AG09309 (cell line): ENCODE data around the gene IGFL2.

Source experiments
- DNase-seq: peaks from one replicate; pipeline ENCODE4 v3.0.0-alpha.2; 2010; ENCODE audit warnings: low read depth
- H3K4me3 ChIP-seq: 2 replicates; pipeline ENCODE4 v1.5.1; 2011; ENCODE audit warnings: mild to moderate bottlenecking, low read depth, low read length, moderate library complexity; ENCODE audit not compliant: control insufficient read depth
- TF ChIP-seq, protein P1 (sequence below): IDR thresholded peaks from 2 replicates; pipeline ENCODE4 v1.5.1; 2011; ENCODE audit warnings: mild to moderate bottlenecking, low read depth, low read length, inconsistent platforms; ENCODE audit not compliant: insufficient read depth, control insufficient read depth; ENCODE audit errors: missing control alignments

Gene IGFL2

DNA sequence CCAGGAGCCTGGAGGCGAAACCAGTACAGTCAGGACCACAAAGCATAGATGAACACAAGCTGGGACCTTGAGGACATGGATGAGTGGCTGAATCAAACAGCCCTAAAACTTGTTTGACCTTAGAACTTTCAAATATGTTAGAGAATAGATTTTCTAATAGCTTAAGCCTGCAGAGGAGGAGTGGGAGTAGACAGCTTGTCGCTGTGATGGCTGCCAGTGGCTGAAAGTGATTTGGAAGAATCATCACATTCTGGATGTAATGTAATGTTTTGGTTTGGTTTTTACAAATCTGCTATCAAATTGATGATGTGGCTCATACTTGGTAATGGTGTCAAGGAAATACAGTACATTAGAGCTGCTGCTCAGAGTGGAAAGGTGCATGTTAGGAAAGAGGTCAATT, 35.5 kb upstream of the IGFL2 start:
- H3K4me3 ChIP-seq: no peak overlapping the region
- no peak for DNase-seq
- TF ChIP-seq, protein P1, sequence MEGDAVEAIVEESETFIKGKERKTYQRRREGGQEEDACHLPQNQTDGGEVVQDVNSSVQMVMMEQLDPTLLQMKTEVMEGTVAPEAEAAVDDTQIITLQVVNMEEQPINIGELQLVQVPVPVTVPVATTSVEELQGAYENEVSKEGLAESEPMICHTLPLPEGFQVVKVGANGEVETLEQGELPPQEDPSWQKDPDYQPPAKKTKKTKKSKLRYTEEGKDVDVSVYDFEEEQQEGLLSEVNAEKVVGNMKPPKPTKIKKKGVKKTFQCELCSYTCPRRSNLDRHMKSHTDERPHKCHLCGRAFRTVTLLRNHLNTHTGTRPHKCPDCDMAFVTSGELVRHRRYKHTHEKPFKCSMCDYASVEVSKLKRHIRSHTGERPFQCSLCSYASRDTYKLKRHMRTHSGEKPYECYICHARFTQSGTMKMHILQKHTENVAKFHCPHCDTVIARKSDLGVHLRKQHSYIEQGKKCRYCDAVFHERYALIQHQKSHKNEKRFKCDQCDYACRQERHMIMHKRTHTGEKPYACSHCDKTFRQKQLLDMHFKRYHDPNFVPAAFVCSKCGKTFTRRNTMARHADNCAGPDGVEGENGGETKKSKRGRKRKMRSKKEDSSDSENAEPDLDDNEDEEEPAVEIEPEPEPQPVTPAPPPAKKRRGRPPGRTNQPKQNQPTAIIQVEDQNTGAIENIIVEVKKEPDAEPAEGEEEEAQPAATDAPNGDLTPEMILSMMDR: no peak

DNA sequence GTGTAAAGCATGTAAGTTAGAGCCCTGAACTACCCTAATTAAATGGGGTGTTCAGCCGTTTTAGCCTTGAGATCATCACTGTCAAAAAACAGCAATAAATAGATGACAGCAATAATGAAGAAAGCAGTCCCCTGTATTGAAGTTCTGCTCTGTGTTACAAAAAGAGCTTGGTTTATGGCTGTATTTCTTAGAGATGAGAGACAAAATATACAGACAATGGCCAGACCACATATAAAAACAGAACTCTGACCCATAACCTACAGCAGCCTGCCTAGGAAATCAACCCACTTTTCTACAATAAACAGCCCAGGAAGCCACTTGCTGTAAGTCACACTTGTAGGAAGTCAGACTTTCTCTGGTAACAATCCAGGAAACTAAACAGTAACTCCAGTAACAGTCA, 34.3 kb upstream of the IGFL2 start:
- H3K4me3 ChIP-seq: no peak overlapping the region
- TF ChIP-seq, protein P1: no peak
- DNase-seq: no peak

DNA sequence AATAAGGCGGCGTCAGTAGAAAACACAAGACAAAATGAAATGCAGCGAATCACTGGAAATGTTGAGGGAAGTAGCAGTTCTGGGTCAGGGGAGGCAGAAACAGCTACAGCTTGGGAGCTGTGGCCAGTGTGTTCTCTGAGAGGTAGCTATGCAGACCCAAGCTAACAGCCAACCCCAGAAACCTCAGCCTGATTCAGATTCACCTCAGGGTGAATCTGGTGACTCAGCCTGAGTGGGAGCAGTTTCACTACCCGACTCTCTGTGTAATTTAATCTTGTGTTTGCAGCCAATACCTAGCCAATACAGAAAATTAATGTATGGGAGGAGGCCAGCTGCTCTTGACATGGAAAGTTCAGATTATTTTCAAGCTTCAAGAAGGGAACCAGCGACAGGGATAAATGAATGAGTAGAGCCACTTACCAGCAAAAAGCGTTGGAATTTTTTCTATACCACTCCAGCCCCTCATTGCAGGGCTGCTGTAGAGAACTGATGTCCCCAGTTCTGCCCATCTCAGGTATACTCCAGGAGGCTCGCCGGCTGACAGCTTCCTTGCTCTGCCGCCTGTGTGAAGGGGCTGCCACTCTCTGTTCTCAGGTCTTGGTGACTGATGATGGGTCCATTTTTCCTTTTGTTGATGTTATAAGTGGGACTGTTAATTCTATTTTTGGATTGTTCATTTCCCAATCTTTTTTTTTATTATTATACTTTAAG, 32.5 kb upstream of the IGFL2 start:
- TF ChIP-seq, protein P1: no peak
- peak; percentile 23 for DNase-seq
- no peak overlapping the region for H3K4me3 ChIP-seq

DNA sequence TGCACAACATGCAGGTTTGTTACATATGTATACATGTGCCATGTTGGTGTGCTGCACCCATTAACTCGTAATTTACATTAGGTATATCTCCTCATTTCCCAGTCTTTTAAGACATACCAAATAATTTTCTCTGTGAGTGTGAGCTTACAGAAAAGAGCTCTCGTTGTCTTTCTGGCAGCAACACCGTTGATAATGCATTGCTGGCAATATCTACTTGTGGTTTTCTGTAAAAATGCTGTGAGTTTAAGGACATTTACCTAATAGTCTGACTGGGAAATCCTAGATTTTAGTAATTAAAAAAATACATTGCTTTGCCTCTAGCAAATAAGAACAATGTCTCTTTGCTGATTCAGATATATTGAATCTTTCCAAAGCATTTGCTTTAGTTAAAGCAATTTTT, 31.9 kb upstream of the IGFL2 start:
- TF ChIP-seq, protein P1: no peak
- no peak overlapping the region for H3K4me3 ChIP-seq
- DNase-seq: no peak

DNA sequence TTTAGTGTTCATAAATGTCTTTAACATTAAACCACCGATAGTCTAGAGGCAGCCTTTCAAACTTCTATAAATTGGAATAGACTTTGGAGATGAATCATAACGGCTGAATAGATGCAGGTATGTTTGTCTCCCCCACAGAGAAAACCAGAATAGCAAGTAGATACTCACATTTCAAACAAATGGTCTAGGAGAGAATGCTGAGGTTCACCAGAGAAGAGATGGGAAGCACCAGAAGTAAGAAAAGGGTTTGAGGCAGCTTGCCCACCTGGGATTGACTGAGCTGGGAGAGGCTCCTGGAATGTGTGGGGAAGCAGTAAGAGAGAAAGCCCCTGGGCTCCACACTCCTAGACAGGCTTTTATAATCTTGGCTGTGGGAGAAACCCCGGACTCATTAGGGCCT, 29.9 kb upstream of the IGFL2 start:
- H3K4me3 ChIP-seq: no peak overlapping the region
- TF ChIP-seq, protein P1: no peak
- DNase-seq: no peak

DNA sequence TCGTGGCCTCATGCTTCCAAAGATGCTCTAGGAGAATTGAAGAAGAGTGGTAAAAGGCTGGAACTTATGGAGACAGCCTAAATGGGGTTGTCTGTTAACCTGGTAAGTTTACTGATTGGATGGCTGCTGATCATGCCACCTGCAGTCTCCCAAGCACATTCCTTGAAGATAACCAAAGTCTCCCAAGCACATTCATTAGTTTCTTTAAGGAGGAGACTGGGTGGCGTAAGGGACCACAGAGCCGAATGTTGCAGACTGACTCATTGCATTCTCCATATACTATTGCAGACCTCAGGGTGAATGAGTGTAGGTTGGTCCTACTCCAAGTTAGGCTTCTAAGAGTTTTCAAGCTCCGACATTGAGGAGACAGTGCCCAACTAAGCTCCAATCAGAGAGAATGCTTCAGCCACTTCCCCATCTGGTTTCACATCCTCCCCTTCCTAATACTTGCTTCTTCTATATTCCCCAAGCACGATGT, 23.4 kb upstream of the IGFL2 start, which contains the start of gene IGFL3:
TSS of gene IGFL3 (minus strand) at position 51 of the 478 bp plus-strand sequence. CDS start at position 12, 39 bp downstream.
- H3K4me3 ChIP-seq: no peak within 1 kb of the TSS
- DNase-seq: peak; percentile 13
- TF ChIP-seq, protein P1: no peak
